ENCODE results near the gene BCL7C.

The BCL7C gene

GRCh38 chr16:30858111-30858495 is 35.8 kb downstream of the BCL7C start:
- DNase-seq (ENCODE audit: extremely low read depth, low read depth): no peak
- TF ChIP-seq CTCF (IDR thresholded peaks at IDR 0.05; ENCODE audit: low read depth, low read length): no peak

GRCh38 chr16:30853758-30854157 is 40.1 kb downstream of the BCL7C start:
- DNase-seq (ENCODE audit: extremely low read depth, low read depth): no peak
- no peak for TF ChIP-seq CTCF (IDR thresholded peaks at IDR 0.05; ENCODE audit: low read depth, low read length)

GRCh38 chr16:30850246-30850645 is 43.6 kb downstream of the BCL7C start:
- no peak for TF ChIP-seq CTCF (IDR thresholded peaks at IDR 0.05; ENCODE audit: low read depth, low read length)
- DNase-seq (ENCODE audit: extremely low read depth, low read depth): no peak

GRCh38 chr16:30846649-30847402 is 47.1 kb downstream of the BCL7C start:
- DNase-seq (ENCODE audit: extremely low read depth, low read depth): no peak
- TF ChIP-seq CTCF (IDR thresholded peaks at IDR 0.05; ENCODE audit: low read depth, low read length): no peak

GRCh38 chr16:30844671-30845449 is 49.0 kb downstream of the BCL7C start:
- peak; percentile 84 for DNase-seq (ENCODE audit: extremely low read depth, low read depth)
- TF ChIP-seq CTCF (IDR thresholded peaks at IDR 0.05; ENCODE audit: low read depth, low read length): peak; percentile 93

GRCh38 chr16:30844346-30844670 is 49.6 kb downstream of the BCL7C start:
- no peak for TF ChIP-seq CTCF (IDR thresholded peaks at IDR 0.05; ENCODE audit: low read depth, low read length)
- no peak for DNase-seq (ENCODE audit: extremely low read depth, low read depth)

- no peak for DNase-seq (ENCODE audit: extremely low read depth, low read depth)
- no peak for TF ChIP-seq CTCF (IDR thresholded peaks at IDR 0.05; ENCODE audit: low read depth, low read length)
These were observed 50.4 kb downstream of the BCL7C start for GRCh38 chr16:30843501-30843900.

Measured in AG09319 (cell line).